ENCODE data around the gene CDHR3.
"Not testable (repeated sequence)": the region's sequence is repeated elsewhere in the genome, so short reads cannot be mapped to it uniquely, and the experiment has no call there.

CDHR3 gene

GRCh38 chr7:105963038-105963667 lies at the start of gene CDHR3:
TSS of gene CDHR3 (plus strand) at chr7:105963264. CDS start at chr7:105963319, 55 bp downstream.
- DNase-seq: no peak

GRCh38 chr7:105913947-105914346 lies 49.1 kb upstream of the CDHR3 start:
- no peak for DNase-seq

GRCh38 chr7:105916603-105917002 lies 46.5 kb upstream of the CDHR3 start:
- DNase-seq: no peak

GRCh38 chr7:105917659-105918058 lies 45.4 kb upstream of the CDHR3 start:
- no peak for DNase-seq

- DNase-seq: no peak
Measured at GRCh38 chr7:105920766-105921165, 42.3 kb upstream of the CDHR3 start.

- no peak for DNase-seq
Measured at GRCh38 chr7:105924945-105925344, 38.1 kb upstream of the CDHR3 start.

- no peak for DNase-seq
Measured at GRCh38 chr7:105926131-105926530, 36.9 kb upstream of the CDHR3 start.

- no peak for DNase-seq
Measured at GRCh38 chr7:105931179-105931578, 31.9 kb upstream of the CDHR3 start.

GRCh38 chr7:105932835-105933477 lies 30.1 kb upstream of the CDHR3 start:
- no peak for DNase-seq

- DNase-seq: peak; percentile 44
Measured at GRCh38 chr7:105934572-105935185, 28.4 kb upstream of the CDHR3 start.

- DNase-seq: peak; percentile 76
Measured at GRCh38 chr7:105935250-105935649, 27.8 kb upstream of the CDHR3 start.

- DNase-seq: no peak
Measured at GRCh38 chr7:105937411-105937810, 25.7 kb upstream of the CDHR3 start.

GRCh38 chr7:105940109-105940508 lies 23.0 kb upstream of the CDHR3 start:
- no peak for DNase-seq

GRCh38 chr7:105941596-105941995 lies 21.5 kb upstream of the CDHR3 start:
- DNase-seq: no peak

- no peak for DNase-seq
Measured at GRCh38 chr7:105943486-105943885, 19.6 kb upstream of the CDHR3 start.

- DNase-seq: no peak
Measured at GRCh38 chr7:105945848-105946247, 17.2 kb upstream of the CDHR3 start.

- DNase-seq: no peak
Measured at GRCh38 chr7:105951597-105951996, 11.5 kb upstream of the CDHR3 start.

GRCh38 chr7:105952917-105953595 lies 10.0 kb upstream of the CDHR3 start:
- no peak for DNase-seq

GRCh38 chr7:105954711-105955110 lies 8.4 kb upstream of the CDHR3 start:
- DNase-seq: no peak

GRCh38 chr7:105955651-105956466 lies 7.2 kb upstream of the CDHR3 start:
- not testable (repeated sequence) for DNase-seq

- no peak for DNase-seq
Measured at GRCh38 chr7:105958012-105958411, 5.1 kb upstream of the CDHR3 start.

- DNase-seq: no peak
Measured at GRCh38 chr7:105962353-105962752, 711 bp upstream of the CDHR3 start.

- DNase-seq: no peak
Measured at GRCh38 chr7:105971845-105972244, 8.8 kb downstream of the CDHR3 start.
